ENCODE results near the gene NUP93.

NUP93 gene

GRCh38 chr16:56729735-56730662 is at the start of gene NUP93:
TSS of gene NUP93 (plus strand) at chr16:56730129. CDS start at chr16:56748248, 18,119 bp downstream.
- H3K4me3 ChIP-seq (ENCODE audit: low read depth, low read length): peak within 1 kb of the TSS; percentile 97
- peak; percentile 84 for DNase-seq (ENCODE audit: low read depth)
- TF ChIP-seq CTCF (IDR thresholded peaks at IDR 0.05; ENCODE audit: control insufficient read depth, extremely low read depth, insufficient read depth): 0 out of 2 replicates have a peak, but pooled peaks have one; percentile 3

DNA sequence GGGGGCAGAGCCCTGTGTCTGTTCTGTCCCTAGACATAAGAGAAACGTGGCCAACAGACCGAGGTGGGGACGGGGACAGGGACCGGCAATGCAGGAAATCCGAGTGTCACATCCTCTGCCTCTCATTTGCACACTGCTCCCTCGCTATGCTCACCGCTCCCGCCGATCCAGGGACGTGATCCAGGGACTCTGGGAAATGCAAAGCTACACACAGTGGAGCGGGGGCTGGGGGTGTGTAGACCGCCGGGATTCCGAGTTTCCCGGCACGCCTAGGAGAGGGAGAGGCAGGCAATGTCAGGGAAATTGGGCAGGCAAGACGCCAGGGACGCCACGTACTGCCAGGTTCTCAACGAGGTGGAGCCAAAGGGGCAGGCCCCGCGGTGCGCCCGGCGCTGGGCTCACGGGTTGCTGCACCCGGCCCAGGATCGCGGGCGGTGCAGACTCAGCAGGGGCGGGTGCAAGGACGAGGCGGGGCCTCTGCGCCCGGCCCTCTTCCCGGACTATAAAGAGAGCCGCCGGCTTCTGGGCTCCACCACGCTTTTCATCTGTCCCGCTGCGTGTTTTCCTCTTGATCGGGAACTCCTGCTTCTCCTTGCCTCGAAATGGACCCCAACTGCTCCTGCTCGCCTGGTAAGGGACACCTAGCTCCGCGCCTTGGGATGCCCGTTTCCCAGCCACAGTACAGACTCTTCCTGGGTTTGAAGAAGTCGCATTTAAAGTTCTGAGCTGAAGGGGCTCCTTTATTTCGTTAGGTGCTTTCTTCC is 47.8 kb upstream of the NUP93 start, which contains the start of gene MT1X:
Gene MT1X (plus strand): TSS at position 532 of the 764 bp plus-strand sequence. CDS start 71 bp downstream, at position 603.
- DNase-seq (ENCODE audit: low read depth): peak; percentile 91
- H3K4me3 ChIP-seq (ENCODE audit: low read depth, low read length): peak within 1 kb of the TSS; percentile 74
- TF ChIP-seq CTCF (IDR thresholded peaks at IDR 0.05; ENCODE audit: control insufficient read depth, extremely low read depth, insufficient read depth): no peak

GRCh38 chr16:56682703-56683397 is 47.1 kb upstream of the NUP93 start:
- no peak for TF ChIP-seq CTCF (IDR thresholded peaks at IDR 0.05; ENCODE audit: control insufficient read depth, extremely low read depth, insufficient read depth)
- H3K4me3 ChIP-seq (ENCODE audit: low read depth, low read length): peak overlapping the region; percentile 74
- DNase-seq (ENCODE audit: low read depth): no peak

GRCh38 chr16:56683424-56684172 is 46.3 kb upstream of the NUP93 start:
- peak overlapping the region; percentile 74 for H3K4me3 ChIP-seq (ENCODE audit: low read depth, low read length)
- no peak for TF ChIP-seq CTCF (IDR thresholded peaks at IDR 0.05; ENCODE audit: control insufficient read depth, extremely low read depth, insufficient read depth)
- DNase-seq (ENCODE audit: low read depth): no peak

DNA sequence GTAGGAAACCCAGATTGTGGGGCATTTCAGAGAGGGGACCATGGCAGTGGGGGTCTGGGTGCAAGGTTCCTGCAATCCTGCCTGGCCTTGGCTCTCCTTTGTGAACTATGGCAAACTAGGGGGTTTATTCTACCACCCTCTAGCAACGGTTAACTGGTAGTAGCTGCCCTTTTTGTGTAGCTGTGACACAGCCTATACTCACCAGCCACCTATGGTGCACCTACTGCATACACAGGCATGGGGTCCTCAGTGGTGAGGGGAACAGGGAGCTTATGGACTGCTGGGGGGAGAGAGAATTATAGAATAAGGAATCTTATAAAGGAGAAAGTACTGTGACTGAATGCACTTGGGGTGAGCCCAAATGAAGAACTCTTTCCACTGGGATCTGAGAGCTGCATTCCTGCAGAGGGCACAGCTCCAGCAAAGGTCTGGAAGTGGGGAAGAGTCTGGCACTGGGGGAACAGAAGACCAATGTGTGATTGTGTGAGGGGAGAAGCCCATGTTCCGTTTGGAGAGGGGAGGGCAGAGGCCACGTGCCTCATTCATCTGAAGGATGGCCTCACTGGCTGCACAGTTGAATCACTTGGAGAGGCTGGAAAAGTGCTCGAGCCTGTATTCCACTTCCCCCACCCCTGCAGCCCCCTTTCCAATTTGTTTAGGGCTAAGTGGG is 45.5 kb upstream of the NUP93 start:
- DNase-seq (ENCODE audit: low read depth): no peak
- H3K4me3 ChIP-seq (ENCODE audit: low read depth, low read length): no peak overlapping the region
- no peak for TF ChIP-seq CTCF (IDR thresholded peaks at IDR 0.05; ENCODE audit: control insufficient read depth, extremely low read depth, insufficient read depth)
